Stimulated activated CD8-positive, alpha-beta memory T cell treated with anti-CD3 and anti-CD28 coated beads, Interleukin-4, amount 100 ng/mL, for 24 hours (primary cell): ENCODE results near the gene ODAD3.
"Not testable (repeated sequence)": the region's sequence is repeated elsewhere in the genome, so short reads cannot be mapped to it uniquely, and the experiment has no call there.

ENCODE experiments used
- DNase-seq: peaks from one replicate; pipeline ENCODE4 v3.0.0-alpha.2; 2020; ENCODE audit warnings: low read depth

ODAD3 gene

DNA sequence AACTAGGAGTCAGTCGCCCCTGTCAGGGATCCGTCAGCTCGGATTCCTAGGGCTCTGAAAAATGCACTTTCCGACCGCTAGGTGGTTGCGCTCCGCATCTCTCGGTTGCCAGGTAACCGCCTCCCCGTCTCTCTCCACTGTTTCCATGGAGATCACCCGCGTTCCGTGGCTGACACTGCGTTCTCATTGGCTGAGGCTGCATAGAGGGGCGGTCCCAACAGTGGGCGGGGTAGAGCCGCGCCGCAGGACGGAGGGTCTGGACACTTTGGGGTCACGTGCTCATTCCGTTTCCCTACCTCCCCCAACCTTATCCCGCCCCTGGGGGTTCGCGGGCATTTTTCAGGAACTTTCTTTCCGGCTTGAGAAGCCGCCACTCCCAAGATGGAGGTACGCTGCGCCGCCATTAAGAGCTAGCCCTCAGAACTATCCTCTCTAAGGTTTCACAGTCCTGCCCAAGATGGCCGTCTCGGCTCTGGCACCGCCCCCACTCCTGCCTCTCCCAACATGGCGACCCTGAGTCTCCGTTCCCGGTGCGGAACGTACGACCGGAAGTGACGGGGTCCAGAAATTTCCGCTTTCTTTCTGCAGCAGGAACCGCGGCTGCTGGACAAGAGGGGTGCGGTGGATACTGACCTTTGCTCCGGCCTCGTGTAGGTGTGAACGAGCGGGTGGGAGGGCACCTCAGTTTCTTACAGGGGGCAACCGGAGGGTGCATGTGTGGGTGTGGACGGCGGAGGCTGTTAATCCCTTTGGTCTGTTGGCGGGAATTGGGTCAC lies at the start of gene ODAD3, which contains the start of gene PRKCSH:
TSS of gene ODAD3 (minus strand) at position 65 of the 776 bp plus-strand sequence. CDS start 105 bp downstream, outside the sequence.
TSS of gene PRKCSH (plus strand) at position 579 of the 776 bp plus-strand sequence. CDS start 483 bp downstream, outside the sequence.
- DNase-seq = peak; percentile 98

DNA sequence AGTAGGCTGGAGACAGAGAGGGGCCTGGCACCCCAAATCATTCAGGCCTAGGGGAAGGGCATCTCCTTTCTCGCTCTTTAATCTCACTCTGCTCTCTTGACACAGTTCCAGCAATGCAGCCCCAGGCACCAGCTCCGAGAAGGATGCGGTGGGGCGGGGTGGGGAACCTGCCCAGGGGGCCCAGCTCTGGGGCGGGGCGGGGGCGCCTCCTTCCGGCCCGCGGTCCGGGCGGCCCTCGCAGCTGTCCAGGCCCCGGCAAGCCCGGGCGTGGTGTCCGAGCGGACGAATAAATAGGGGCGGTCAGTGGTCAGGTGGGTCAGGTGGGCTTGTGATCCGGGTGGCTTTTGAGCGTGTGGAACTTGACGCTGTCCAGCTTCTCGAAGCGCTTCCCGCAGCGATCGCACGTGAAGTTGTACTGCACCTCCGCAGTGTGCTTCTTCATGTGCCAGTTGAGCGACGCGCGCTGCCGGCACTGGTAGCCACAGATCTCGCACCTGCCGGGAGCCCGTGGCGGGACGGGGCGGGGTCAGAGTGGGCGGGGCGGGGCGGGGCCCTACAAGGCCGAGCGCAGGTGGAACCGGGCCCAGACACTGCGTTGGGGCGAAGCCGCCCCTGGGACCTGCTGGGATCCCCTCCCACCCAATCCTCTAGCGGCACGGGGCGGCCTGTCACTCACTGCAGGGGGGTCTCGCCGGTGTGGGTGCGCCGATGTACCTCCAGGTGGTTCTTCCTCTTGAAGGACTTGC lies 48.6 kb upstream of the ODAD3 start:
- no peak for DNase-seq

DNA sequence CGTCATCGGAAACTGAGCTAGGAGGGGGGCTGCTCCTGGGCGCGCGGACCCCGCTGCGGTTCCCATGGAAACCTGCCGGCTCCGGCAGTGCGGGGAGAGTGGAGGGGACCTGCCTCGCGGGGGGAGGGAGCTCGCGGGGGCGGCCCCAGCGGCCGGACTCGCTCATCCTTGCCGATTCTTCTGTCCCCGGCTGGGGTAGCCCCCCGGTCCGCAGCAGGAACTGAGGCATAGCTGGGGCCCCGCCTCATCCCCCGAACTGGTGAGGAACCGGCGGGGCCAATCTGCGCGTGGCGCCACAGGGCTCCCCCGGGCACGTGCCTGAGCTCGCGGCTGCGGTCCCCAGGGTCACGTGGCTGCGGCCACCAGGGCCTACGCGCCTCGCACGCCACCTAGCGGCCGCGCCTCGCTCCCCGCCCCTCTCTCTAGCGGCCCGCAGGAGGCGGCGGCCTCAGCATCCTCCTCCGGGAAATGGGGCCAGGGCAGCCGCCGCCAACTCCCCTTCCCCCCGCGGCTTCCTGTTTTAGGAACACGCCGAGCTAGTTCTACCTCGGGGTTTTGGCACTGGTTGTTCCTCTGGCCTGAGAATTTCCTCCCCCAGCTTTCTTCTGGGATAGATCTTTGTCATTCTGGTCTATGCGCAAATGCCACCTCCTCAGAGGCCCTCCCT lies 47.6 kb upstream of the ODAD3 start:
- peak; percentile 76 for DNase-seq

DNA sequence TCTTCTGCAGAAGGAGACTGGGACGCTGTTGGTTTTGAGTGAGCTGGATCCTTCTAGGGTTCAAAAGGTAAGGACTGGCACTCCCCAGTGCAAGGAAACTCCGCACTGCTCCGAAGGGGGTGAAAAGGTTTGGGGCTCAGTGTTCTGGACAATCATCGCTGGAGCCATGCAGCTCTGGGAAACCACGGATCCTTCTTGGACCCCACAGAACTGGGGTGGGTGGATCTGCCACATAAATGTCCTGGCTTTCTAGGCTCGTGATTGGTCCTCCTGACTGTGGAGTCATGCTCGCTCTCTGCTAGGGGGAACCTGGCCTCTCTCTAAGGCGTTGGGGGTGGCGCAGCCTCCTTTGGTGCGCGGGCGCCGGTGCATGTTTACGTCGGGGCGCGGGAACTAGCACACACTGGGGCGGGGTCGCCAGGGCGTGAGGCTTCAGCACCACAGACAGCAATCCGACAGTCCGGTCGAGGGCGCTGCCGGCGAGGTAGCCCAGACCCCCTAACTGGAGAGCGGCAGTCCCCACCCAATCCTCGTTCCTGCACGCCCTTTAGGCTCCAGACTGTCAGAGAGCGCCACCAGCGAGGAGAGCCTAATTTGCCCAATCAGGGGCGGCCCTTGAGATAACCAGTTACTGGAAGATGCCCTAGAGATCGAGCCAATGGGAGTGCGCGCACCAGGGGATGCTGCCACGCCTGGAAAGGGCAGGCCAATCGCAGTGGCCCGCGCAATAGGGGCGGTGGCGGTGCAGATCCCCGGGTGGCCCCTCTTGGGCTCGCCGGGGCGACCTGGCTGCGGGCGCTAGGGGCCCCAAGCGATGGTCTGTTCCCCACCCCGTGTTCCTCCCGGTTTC lies 46.8 kb upstream of the ODAD3 start:
- DNase-seq = peak; percentile 70

DNA sequence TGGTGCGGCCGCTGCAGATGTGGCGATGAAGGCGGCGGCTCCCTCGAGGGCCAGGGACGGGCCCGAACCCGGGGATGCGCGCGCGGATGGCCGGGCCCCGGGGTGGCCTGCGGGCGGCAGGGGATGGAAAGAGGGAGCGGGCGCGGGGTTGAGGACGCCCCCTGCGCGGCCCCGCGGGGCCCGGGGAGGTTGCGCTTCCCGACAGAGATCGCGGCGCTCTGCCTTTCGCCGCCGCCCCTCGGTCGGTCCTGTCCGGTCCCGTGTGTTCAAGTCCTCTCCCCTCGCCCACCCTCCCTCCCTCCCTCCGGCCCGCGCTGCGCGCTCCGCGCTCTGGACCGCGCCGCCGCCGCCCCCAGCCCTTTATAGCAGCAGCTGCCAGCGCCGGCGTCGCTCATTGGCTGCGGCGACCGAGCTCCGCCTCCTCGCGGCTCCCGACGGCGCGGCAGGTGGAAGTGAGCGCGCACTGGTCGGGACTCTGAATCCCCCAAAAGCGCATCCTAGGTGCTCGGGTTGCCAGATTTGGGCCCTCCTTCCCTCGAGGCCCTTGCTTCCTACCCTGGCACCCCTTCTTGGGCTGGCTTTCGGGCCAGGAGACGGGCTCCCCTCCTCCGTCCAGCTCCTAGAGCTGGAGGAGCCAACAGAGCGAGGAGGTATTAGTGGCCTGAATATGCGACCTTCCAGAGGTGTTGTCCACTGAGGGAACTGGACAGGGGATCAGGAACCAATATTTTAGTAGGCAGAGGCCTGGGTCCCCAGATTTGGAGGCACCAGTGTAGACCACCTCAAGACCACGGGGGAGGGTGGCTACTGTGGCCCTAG lies 46.0 kb upstream of the ODAD3 start, which contains the start of gene ELAVL3:
TSS of gene ELAVL3 (minus strand) at position 332 of the 819 bp plus-strand sequence. CDS start 438 bp downstream, outside the sequence.
- DNase-seq = no peak

DNA sequence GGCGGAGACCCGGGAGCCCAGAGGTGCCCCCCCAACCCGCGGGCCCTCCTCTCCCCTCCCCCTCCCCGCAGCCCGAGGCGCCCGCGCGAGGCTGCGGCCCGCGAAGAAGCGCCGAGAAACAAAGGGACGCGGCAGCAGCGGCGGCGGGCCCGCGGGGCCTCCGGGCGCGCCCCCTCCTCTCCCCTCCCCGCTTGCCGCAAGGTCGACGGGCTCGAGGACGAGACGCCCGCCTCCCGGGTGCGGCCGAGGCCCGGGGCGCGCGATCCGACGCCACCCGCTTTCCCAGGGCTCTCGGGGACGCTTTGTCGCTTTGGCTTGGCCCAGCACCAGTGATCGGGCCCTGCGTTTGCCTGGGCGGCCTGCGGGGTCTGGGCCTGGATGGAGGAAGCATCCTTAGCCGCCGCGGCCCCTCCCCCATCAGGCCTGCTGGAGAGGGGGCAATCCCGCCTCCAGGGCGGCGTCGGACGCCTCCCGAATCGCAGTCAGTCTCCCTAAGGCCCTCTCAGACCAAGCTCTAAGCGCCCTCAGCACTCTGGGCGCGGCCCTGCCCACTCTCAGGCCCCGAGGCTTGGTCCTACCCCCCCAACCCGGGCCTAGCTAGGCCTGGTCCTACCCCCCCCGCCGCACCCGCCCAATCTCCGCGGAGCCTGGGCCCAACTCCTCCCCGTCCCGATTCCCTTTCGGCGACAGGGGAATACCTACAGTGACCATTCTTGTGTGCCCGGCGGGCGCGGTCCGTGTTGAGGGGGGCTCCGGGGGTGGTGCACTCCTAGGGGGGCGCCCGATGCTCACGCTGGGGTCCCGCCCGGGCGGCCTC lies 45.2 kb upstream of the ODAD3 start:
- DNase-seq = no peak

DNA sequence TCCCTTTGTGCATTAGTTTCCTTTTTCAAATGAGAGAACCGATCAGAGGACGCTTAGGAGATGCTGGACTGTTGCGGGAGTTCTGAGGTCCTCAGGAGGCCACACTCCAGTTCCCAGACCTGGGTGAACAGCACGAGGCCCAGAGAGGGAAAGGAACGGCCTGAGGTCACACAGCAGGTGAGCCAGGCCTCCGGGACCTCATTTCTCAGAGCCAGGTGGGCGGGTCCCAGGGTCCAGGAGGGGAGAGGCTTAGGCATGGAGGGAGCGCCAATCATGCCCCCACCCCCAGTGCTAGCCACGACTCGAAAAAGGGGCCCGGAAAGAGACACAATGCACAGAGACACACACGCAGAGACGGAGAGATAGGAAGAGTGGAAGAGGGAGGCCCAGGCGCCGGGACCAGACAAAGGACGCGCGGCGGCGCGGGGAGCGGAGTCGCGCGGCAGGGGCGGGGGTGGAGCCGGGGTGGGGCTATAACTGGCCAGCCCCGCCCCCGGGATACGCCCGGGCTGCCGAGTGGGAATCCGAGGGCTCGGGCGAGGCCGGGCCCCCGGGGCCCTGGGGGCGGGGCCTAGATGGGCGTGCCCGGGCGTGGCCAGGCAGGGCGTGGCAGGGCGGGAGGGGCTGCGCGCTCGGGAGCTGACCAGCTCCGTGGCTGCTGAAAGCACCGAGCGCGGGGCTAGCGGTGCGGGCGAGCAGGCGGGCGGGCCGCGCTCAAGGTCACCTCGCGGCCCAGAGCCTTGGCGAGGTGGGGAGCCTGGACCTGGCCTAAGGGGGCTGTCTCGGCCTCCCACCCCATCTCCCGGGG lies 44.4 kb upstream of the ODAD3 start:
- DNase-seq = peak; percentile 19

DNA sequence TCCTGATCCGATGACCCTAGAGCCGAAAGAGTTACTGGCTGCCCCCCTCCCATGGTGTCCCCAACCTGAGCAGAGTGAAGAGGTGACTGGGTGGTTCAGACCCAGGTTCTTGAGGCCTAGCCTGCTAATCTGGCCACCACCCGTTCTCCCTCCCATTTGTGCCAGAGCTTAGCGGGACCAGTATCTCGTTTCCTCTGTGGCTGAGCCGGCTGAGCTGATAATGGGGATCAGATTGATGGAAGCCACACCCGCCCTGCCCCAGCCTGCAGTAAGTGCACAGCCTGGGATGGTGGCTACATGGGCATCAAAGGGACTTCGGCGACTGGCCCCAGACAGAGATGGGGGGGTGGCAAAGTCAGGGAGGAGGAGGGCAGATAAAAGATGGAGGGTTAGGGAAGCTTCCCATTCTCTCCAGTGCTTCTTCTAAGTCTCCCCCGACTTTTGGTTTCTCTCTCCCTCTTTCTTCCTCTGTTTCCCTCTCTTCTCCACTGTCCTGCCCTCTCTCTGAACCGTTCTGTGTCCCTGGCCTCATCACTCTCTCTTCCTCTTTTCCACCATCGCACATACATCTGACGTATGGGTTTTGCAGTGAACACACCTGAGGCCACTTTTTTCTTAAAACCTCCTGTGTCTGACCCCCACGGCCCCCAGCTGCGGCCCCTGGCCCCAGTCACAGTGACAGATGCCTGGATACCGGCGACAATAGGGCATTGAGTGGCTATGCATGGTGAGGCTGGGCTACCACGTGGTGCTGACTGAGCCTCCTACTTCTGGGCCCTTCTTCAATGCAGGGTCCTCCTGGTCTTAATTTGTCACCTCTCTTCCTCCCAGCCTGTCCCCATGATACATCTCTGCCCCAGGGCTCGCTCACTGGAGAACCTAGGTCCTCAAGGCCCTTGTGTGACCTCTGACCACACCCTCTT lies 43.5 kb upstream of the ODAD3 start:
- DNase-seq = no peak

DNA sequence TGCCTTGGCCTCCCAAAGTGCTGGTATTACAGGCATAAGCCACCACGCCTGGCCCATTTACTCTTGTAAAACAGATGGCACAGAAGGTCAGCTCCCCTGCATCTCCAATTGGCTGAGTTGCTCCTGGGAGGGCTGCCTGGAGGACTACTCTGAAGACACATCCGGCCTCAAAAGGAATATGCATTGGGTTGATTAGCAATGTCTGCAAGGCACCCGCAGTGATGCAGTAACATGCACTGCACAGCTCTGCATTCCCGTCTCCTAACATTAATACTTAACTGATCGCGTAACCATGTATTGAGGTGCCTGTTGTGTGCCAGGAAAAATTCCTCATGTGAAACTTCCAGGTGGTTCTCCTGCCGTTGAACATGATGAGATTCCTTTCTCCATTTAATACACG lies 40.9 kb upstream of the ODAD3 start:
- no peak for DNase-seq

DNA sequence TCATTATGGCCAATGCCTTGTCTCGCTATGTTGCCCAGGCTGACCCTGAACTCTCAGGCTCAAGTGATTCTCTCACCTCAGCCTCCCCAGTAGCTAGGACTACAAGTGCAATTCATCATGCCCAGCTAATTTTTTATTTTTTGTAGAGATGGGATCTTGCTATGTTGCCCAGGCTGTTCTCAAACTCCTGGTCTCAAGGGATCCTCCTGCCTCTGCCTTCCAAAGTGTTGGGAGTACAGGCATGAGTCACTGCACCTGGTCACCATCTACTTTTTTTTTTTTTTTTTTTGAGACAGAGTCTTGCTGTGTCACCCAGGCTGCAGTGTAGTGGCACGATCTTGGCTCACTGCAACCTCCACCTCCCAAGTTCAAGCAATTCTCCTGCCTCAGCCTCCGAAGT lies 40.4 kb upstream of the ODAD3 start:
- not testable (repeated sequence) for DNase-seq

DNA sequence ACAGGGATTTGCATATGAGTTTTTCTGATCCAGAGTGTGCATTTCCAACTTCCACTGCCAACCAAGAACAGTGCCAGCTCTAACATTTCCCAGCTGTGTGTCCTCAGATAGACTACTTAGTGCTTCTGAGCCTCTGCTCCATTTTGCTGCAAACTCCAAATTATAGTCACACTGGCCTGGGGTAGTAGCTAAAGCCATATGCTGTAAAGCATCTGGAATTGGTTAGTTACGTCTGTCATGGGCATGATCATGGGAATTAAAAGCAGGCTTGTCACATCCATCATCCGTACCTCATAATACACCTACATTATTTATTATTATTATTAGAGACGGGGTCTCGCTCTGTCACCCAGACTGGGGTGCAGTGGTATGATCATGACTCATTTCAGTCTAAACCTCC lies 38.8 kb upstream of the ODAD3 start:
- no peak for DNase-seq

DNA sequence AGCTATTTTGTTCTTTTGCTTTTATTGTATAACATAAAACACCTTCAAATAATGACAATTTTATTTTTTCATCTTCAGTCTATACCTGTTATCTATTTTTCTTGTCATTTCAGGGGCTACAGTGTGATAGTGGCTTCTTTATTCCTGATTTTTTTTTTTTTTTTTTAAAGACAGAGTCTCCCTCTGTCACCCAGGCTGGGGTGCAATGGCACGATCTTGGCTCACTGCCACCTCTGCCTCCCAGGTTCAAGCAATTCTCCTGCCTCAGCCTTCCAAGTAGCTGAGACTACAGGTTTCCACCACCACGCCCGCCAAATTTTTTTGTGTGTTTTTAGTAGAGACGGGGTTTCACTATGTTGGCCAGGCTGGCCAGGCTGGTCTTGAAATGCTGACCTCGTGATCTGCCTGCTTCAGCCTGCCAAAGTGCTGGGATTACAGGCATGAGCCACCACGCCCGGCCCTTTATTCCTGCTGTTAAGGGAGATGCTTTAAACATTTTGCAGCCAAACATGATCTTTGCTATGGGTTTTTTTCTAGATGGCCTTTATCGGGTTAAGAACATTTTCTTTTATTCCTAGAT lies 33.4 kb upstream of the ODAD3 start:
- DNase-seq = not testable (repeated sequence)

DNA sequence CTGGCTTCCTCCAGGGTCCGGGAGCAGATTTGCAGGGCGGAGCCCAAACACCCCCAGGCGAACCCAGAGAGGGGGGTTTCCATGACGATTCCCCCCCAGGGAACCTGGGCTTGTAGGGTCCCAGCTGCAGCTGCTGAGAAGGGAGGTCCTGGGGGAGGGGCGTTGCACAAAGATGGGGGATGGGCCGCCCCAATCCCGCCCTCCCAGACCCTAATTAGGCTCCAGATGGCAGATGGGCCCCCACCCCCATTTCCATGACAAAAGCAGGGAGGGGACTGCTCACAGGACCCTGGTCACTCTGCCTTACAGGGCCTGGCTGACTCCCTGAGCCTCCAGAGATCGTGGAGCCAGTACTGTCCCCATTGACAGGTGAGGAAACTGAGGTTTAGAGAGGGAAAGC lies 30.7 kb upstream of the ODAD3 start:
- DNase-seq = no peak

DNA sequence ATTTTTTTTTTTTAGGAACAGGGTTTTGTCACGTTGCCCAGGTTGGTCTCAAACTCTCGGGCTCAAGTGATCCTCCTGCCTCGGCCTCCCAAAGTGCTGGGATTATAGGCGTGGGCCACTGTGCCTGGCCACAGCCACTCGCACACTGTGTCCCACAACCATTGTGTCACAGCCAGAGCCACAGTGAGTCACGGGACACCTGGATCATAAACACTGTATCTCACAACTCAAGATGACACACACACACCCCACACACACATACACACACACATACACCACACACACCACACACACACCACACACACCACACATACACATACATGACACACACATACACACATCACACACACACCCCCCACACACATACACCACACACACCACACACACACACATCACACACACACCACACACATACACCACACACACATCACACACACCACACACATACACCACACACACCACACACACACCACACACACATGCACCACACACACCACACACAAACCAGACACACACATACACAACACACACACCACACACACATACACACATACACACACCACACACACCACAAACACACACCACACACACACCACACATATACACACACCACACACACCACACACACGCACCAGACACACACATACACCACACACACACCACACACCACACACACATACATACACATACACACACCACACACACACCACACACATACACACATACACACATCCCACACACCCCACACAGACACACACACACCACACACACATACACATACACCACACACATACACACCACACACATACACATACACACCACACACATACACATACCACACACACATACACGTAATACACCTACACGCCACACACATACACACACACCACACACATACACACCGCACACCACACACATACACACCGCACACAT lies 29.7 kb upstream of the ODAD3 start:
- no peak for DNase-seq

DNA sequence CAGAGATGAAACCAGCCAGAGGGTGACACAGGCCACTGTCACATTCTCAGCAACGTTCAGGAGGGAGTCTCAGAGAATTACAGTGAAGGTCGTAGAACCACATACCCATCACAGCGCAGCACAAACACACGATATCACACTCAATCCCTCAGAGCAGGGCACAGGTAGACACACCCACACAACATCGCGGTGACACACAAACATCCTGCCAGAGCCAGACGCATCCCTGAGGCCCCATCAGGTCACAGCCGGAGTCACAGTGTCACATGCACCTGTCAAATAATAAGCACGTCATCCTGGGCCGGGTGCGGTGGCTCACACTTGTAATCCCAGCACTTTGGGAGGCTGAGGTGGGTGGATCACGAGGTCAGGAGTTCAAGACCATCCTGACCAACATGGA lies 28.5 kb upstream of the ODAD3 start:
- DNase-seq = no peak

DNA sequence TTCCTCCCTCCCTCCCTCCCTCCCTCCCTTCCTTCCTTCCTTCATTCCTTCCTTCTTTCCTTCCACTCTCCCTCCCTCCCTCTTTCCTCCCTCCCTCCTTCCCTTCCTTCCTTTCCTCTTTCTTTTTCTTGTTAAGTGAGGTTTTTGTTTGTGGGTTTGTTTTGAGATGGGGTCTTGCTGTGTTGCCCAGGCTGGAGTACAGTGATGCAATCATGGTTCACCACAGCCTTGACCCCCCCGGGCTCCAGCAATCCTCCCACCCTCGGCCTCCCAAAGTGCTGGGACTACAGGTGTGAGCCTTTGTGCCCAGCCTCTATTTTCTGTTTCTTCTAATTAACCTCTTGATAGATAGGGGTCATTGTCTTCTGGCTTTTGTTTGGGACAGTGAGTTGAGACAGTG lies 26.5 kb upstream of the ODAD3 start:
- DNase-seq = no peak
